Coronary artery (tissue), 2 donors: ENCODE data around the gene KDM7A.
A peak's percentile ranks its signal among the peaks of the same experiment; 100 is the strongest.

Source experiments
- DNase-seq: peaks from one replicate; pipeline ENCODE4 v3.0.0-alpha.2; 2017; ENCODE audit warnings: low spot score
- H3K27ac ChIP-seq, 2 donors: fragments of 200-600 bp; sonication (generic); one replicate each; pipeline ENCODE4 v1.5.1; 2016 to 2019
- H3K4me3 ChIP-seq: fragments of 200-600 bp; sonication (generic); 2 replicates; pipeline ENCODE4 v1.5.1; 2016; ENCODE audit warnings: mild to moderate bottlenecking, moderate library complexity
- TF ChIP-seq, protein P1 (sequence below): fragments of 200-600 bp; sonication (generic); IDR thresholded peaks from one replicate; pipeline ENCODE4 v1.5.1; 2019; ENCODE audit warnings: antibody characterized with exemption

Gene KDM7A

DNA sequence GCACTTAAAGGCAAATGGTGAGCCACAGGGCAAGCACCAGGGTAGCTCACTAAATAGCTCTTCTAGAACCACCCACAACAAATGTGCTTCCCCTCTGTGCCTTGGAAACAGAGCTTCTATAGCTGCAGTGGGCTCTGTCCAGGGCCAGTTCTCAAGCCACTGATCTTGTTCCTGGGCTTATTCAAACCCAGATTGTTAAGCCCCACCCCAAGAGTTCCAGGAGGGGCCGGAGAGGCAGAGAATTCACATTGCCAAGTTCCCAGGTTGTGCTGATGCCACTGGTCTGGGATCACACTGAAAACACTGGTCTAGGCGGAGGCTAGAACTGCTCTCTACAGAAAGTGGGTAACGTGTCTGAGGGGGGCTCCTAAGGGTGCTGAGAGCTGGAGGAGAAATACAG, 15.4 kb upstream of the KDM7A start:
- TF ChIP-seq, protein P1, sequence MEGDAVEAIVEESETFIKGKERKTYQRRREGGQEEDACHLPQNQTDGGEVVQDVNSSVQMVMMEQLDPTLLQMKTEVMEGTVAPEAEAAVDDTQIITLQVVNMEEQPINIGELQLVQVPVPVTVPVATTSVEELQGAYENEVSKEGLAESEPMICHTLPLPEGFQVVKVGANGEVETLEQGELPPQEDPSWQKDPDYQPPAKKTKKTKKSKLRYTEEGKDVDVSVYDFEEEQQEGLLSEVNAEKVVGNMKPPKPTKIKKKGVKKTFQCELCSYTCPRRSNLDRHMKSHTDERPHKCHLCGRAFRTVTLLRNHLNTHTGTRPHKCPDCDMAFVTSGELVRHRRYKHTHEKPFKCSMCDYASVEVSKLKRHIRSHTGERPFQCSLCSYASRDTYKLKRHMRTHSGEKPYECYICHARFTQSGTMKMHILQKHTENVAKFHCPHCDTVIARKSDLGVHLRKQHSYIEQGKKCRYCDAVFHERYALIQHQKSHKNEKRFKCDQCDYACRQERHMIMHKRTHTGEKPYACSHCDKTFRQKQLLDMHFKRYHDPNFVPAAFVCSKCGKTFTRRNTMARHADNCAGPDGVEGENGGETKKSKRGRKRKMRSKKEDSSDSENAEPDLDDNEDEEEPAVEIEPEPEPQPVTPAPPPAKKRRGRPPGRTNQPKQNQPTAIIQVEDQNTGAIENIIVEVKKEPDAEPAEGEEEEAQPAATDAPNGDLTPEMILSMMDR = no peak
- no peak for DNase-seq
- H3K27ac ChIP-seq = no peak overlapping the region

DNA sequence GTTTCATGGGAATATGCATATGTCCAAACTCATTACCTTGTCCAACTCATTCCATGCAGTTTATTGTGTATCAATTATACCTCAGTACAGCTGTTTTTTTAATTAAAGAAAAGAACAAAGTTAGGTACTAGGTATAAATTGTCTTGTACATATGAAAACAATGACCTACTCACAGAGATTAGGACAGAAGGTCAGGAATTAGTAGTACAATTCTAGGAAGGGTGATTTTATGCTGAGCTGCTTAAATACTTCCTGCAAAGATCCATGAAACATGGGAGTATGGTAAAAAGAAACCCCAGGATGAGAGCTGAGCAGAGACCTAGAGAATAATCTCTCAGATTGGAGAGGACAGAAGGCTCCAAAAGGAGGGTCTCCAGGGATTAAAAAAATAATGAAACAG, 13.8 kb upstream of the KDM7A start:
- TF ChIP-seq, protein P1 = no peak
- Histone ChIP-seq H3K27ac (no peak overlapping the region), H3K4me3 (no peak overlapping the region)
- no peak for DNase-seq

More for the DNA sequence above, 15.4 kb upstream of the KDM7A start:
- no peak overlapping the region for H3K4me3 ChIP-seq

DNA sequence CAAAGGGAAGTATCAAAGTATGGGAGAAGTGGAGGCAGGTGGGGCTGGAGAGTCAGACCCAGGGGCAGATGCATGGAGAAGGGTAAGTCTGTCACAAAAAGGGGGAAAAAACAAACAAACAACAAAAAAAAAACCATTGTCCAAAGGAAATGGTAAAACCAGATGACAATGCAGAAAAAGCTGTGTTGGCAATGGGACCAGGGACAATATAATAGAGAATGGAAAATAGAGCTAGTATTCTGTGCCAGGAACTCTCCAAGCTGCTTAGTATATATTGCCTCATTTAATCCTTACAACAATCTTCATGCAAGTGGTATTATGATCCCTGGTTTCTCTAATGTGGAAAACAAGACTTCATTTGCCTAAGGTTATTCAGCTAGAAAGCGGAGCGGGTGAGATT, 13.1 kb upstream of the KDM7A start:
- H3K27ac ChIP-seq = no peak overlapping the region
- TF ChIP-seq, protein P1 = no peak

DNA sequence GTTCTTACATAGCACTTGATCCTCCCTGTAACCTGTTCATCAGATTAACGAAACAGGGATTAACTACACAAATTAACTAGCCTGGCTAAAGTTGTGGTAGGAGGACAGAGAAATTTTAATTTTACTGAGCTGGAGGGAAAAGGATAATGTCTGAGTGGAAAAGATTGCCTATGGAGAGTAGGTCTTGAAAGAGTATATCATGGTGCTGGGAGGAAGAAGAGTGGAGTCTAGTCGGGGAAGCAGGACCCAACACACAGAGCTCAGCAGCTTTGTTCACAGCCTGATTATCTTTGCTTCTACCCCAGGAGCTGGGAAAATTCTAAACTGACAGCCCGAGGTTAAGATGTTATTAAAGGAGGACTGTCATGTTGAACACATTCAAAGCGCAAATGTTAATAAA, 6.1 kb upstream of the KDM7A start:
- no peak for DNase-seq
- Histone ChIP-seq H3K4me3 (no peak overlapping the region), H3K27ac (no peak overlapping the region)
- TF ChIP-seq, protein P1 = no peak

More for the DNA sequence above, 13.1 kb upstream of the KDM7A start:
- no peak for DNase-seq
- no peak overlapping the region for H3K4me3 ChIP-seq

DNA sequence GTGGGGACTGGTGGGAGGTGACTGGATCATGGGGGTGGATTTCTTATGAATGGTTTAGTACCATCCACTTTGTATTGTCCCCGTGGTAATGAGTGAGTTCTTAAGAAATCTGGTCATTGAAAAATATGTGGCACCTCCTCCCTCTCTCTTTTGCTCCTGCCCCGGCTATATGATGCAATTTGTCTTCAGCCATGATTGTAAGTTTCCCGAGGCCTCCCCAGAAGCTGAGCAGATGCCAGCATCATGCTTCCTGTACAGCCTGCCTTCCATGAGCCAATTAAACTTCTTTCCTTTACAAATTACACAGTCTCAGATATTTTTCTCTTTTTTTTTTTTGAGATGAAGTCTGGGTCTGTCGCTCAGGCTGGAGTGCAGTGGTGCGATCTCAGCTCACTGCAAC, 2.6 kb upstream of the KDM7A start:
- no peak for DNase-seq
- TF ChIP-seq, protein P1 = no peak
- no peak overlapping the region for H3K27ac ChIP-seq
- no peak overlapping the region for H3K4me3 ChIP-seq

DNA sequence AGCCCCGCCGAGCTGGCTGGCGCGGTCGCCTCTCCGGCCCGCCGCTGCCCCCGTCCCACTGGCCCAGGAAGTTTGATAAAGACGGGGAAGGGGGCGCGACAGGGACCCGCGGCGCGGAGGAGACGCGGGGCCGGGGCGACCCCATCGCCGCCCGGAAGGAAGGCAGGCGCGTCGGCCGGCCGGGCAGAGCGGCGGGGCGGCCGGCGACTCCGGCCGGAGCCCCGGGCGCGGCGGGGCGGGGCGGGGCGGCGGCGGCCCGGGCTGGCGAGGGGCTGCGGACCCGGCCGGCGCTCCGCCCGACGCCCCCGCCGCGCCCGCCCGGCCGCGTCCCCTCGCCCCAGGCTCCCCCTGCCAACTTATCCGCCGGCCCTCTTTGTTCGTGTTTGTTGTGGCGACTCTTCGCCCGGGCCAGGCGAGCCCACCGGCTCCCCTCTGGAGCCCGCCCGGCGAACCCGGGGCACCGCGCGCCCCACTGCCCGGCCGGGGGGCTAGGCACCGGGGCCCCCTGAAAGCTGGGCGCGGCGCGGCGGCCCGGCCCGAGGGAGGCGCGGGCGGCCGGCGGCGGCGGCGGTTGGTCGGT, 571 bp downstream of the KDM7A start:
- DNase-seq = no peak
- Histone ChIP-seq H3K27ac (peak overlapping the region; percentile 99 to 100), H3K4me3 (peak overlapping the region; percentile 99)
- TF ChIP-seq, protein P1 = no peak
